Neural progenitor cell (in vitro differentiated cells): Measurements from ENCODE around the gene CCDC47. TPM values are rescaled to one million over a fixed set of nuclear protein-coding genes. Genes with fewer than 3 reads are reported as not detected.
"Not testable (repeated sequence)": the region's sequence is repeated elsewhere in the genome, so short reads cannot be mapped to it uniquely, and the experiment has no call there.

ENCODE experiments used
- DNase-seq: peaks from one replicate; pipeline ENCODE4 v3.0.0-alpha.2; 2016; ENCODE audit warnings: low spot score
- H2AFZ ChIP-seq: fragments of 200-600 bp; sonication (generic); replicated peaks from 2 replicates; pipeline ENCODE4 v1.6.1; 2016; ENCODE audit warnings: antibody characterized with exemption
- H3F3A ChIP-seq: fragments of 200-600 bp; sonication (generic); 2 replicates; pipeline ENCODE4 v1.6.1; 2016; ENCODE audit warnings: antibody characterized with exemption, low read depth
- H3K27ac ChIP-seq: fragments of 200-600 bp; sonication (generic); 2 replicates; pipeline ENCODE4 v1.5.1; 2016; ENCODE audit warnings: mild to moderate bottlenecking
- H3K27me3 ChIP-seq: fragments of 200-600 bp; sonication (generic); 2 replicates; pipeline ENCODE4 v1.6.1; 2016; ENCODE audit warnings: mild to moderate bottlenecking, moderate library complexity
- H3K36me3 ChIP-seq: fragments of 200-600 bp; sonication (generic); 2 replicates; pipeline ENCODE4 v1.5.1; 2016
- H3K4me1 ChIP-seq: fragments of 200-600 bp; sonication (generic); 2 replicates; pipeline ENCODE4 v1.6.1; 2016; ENCODE audit warnings: mixed run types
- H3K4me2 ChIP-seq: fragments of 200-600 bp; sonication (generic); 2 replicates; pipeline ENCODE4 v1.6.1; 2016
- H3K4me3 ChIP-seq: fragments of 200-600 bp; sonication (generic); 2 replicates; pipeline ENCODE4 v1.5.1; 2016
- H3K79me2 ChIP-seq: fragments of 200-600 bp; sonication (generic); 2 replicates; pipeline ENCODE4 v1.6.1; 2016; ENCODE audit warnings: low read depth
- H3K9ac ChIP-seq: fragments of 200-600 bp; sonication (generic); 2 replicates; pipeline ENCODE4 v1.6.1; 2016
- H3K9me3 ChIP-seq: fragments of 200-600 bp; sonication (generic); 2 replicates; pipeline ENCODE4 v1.5.1; 2016; ENCODE audit warnings: low read depth
- H4K20me1 ChIP-seq: fragments of 200-600 bp; sonication (generic); 2 replicates; pipeline ENCODE4 v1.6.1; 2016; ENCODE audit warnings: low read depth
- H3K27ac Mint-ChIP-seq: 3 replicates; pipeline ENCODE4 v1.8.0; 2021; ENCODE audit warnings: mixed read lengths
- H3K27me3 Mint-ChIP-seq: 2 replicates; pipeline ENCODE4 v1.8.0; 2022; ENCODE audit warnings: low read depth, mild to moderate bottlenecking, inconsistent platforms, moderate library complexity, mixed read lengths; ENCODE audit not compliant: insufficient read depth
- H3K36me3 Mint-ChIP-seq: 3 replicates; pipeline ENCODE4 v1.8.0; 2021; ENCODE audit warnings: mixed read lengths
- H3K4me1 Mint-ChIP-seq: 3 replicates; pipeline ENCODE4 v1.8.0; 2021; ENCODE audit warnings: mixed read lengths
- H3K4me3 Mint-ChIP-seq: 3 replicates; pipeline ENCODE4 v1.8.0; 2021; ENCODE audit warnings: mild to moderate bottlenecking, moderate library complexity, mixed read lengths
- H3K9me3 Mint-ChIP-seq: 3 replicates; pipeline ENCODE4 v1.8.0; 2020; ENCODE audit warnings: mixed read lengths
- EZH2 ChIP-seq: fragments of 200-600 bp; sonication (generic); IDR thresholded peaks from 2 replicates; pipeline ENCODE4 v1.6.1; 2017; ENCODE audit warnings: antibody characterized with exemption, mild to moderate bottlenecking, moderate library complexity
- EZH2phosphoT487 ChIP-seq: fragments of 200-600 bp; sonication (generic); IDR thresholded peaks from 2 replicates; pipeline ENCODE4 v1.6.1; 2017; ENCODE audit warnings: antibody characterized with exemption
- total RNA-seq: library from RNA; depleted of rRNA; stranded (reverse); fragments of >200 nt; gene quantifications from 2 replicates; pipeline ENCODE4 v1.2.3, GENCODE V29; 2015; ENCODE audit warnings: low replicate concordance
- TF ChIP-seq, protein P1 (sequence below): fragments of 200-600 bp; sonication (generic); IDR thresholded peaks from 2 replicates; pipeline ENCODE4 v1.5.1; 2017; ENCODE audit warnings: antibody characterized with exemption, mild to moderate bottlenecking

CCDC47 gene
- total RNA-seq, 1 donor from 2014 or later: 60.8 TPM

- peaks cover 40% of the 10 kb centered on the region for H3K79me2 ChIP-seq
- no peaks in the 10 kb centered on the region for H3K9me3 ChIP-seq
- TF ChIP-seq, protein P1, sequence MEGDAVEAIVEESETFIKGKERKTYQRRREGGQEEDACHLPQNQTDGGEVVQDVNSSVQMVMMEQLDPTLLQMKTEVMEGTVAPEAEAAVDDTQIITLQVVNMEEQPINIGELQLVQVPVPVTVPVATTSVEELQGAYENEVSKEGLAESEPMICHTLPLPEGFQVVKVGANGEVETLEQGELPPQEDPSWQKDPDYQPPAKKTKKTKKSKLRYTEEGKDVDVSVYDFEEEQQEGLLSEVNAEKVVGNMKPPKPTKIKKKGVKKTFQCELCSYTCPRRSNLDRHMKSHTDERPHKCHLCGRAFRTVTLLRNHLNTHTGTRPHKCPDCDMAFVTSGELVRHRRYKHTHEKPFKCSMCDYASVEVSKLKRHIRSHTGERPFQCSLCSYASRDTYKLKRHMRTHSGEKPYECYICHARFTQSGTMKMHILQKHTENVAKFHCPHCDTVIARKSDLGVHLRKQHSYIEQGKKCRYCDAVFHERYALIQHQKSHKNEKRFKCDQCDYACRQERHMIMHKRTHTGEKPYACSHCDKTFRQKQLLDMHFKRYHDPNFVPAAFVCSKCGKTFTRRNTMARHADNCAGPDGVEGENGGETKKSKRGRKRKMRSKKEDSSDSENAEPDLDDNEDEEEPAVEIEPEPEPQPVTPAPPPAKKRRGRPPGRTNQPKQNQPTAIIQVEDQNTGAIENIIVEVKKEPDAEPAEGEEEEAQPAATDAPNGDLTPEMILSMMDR: no peak
- TF ChIP-seq EZH2phosphoT487 (no peak), EZH2 (no peak)
- H3F3A ChIP-seq: peaks cover 45% of the 10 kb centered on the region
- H3K27me3 Mint-ChIP-seq: peaks cover 3% of the 10 kb centered on the region
- H3K36me3 ChIP-seq: no peaks in the 10 kb centered on the region
- peak overlapping the region; percentile 89 for H3K4me2 ChIP-seq
- H3K4me3 Mint-ChIP-seq: peak overlapping the region; percentile 99
- H3K36me3 Mint-ChIP-seq: peaks cover 3% of the 10 kb centered on the region
- H3K9ac ChIP-seq: peak overlapping the region; percentile 71
- peaks cover 6% of the 10 kb centered on the region for H3K4me1 ChIP-seq
- H2AFZ ChIP-seq: peak overlapping the region; percentile 78
- peak overlapping the region; percentile 85 for H3K4me3 ChIP-seq
- peak overlapping the region; percentile 49 for H3K27ac ChIP-seq
- peak overlapping the region; percentile 82 for H3K27ac Mint-ChIP-seq
- peaks cover 7% of the 10 kb centered on the region for H4K20me1 ChIP-seq
- no peaks in the 10 kb centered on the region for H3K27me3 ChIP-seq
- no peak for DNase-seq
- H3K4me1 Mint-ChIP-seq: peaks cover 14% of the 10 kb centered on the region
- no peaks in the 10 kb centered on the region for H3K9me3 Mint-ChIP-seq
These were observed 32.3 kb downstream of the CCDC47 start for GRCh38 chr17:63741143-63741407.

DNA sequence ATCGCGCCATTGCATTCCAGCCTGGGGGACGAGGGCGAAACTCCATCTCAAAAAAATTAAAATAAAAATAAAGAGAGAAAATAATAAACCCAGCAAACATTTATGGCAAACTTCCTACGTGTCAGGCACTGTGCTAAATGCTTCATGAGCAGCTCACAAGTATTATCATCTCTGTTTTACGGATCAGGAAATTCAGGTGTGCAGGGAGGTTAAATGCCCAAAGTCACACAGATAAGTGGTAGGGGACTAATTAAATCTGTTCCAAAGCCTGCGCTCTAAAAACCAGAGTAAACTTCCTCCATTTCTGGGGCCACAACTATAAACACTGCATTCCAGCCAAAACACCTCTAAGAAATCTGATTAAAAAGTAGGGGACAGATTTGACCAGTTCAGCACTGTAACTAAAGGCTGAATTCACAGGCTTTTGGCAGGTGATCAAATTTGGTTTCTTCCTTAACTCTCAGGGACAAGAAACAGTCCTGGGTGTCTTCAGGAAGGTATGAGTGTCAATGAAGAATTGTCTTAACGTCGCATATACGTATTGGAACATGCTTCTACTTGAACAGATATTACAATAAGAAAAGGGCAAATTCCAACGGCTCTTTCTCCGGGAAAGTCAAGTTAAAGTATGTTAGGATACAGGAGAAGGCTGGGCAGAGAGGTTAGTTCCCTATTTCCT, 32.8 kb downstream of the CCDC47 start:
- Mint-ChIP-seq H3K27me3 (peaks cover 3% of the 10 kb centered on the region), H3K27ac (peak overlapping the region; percentile 82), H3K4me1 (peaks cover 14% of the 10 kb centered on the region), H3K4me3 (peak overlapping the region; percentile 99), H3K36me3 (peaks cover 3% of the 10 kb centered on the region), H3K9me3 (no peaks in the 10 kb centered on the region)
- no peaks in the 10 kb centered on the region for H3K36me3 ChIP-seq
- DNase-seq: no peak
- TF ChIP-seq EZH2 (no peak), EZH2phosphoT487 (no peak)
- TF ChIP-seq, protein P1: no peak
- H3K27me3 ChIP-seq: no peaks in the 10 kb centered on the region
- peaks cover 9% of the 10 kb centered on the region for H4K20me1 ChIP-seq
- H3K9ac ChIP-seq: peak overlapping the region; percentile 71
- peak overlapping the region; percentile 89 for H3K4me2 ChIP-seq
- H2AFZ ChIP-seq: peak overlapping the region; percentile 78
- H3K79me2 ChIP-seq: peaks cover 40% of the 10 kb centered on the region
- no peak overlapping the region for H3K27ac ChIP-seq
- peaks cover 44% of the 10 kb centered on the region for H3F3A ChIP-seq
- H3K4me1 ChIP-seq: peaks cover 6% of the 10 kb centered on the region
- peak overlapping the region; percentile 85 for H3K4me3 ChIP-seq
- no peaks in the 10 kb centered on the region for H3K9me3 ChIP-seq

DNA sequence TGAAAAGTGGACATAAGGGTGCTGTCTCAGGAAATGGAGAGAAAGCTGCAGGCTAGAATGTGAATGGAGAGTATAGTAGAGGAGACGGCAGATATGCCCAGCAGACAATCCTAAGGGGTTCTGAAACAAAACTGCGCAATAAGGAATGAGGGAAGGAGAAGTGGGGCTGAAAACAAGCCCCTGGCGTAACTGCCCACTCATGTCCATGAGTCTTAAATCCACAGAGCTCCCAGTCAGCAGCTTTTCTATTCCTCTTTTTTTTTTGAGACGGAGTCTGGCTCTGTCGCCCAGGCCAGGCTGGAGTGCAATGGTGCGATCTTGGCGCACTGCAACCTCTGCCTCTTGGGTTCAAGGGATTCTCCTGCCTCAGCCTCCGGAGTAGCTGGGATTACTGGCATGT, 37.7 kb downstream of the CCDC47 start:
- no peak overlapping the region for H3K27ac ChIP-seq
- no peaks in the 10 kb centered on the region for H3K9me3 Mint-ChIP-seq
- no peak for TF ChIP-seq EZH2phosphoT487
- TF ChIP-seq EZH2: no peak
- H3K4me3 Mint-ChIP-seq: no peak overlapping the region
- peaks cover 12% of the 10 kb centered on the region for H4K20me1 ChIP-seq
- H3K27ac Mint-ChIP-seq: no peak overlapping the region
- H3K79me2 ChIP-seq: peaks cover 34% of the 10 kb centered on the region
- no peak overlapping the region for H3K4me2 ChIP-seq
- peaks cover 2% of the 10 kb centered on the region for H3F3A ChIP-seq
- no peak overlapping the region for H3K4me3 ChIP-seq
- no peak for DNase-seq
- no peaks in the 10 kb centered on the region for H3K9me3 ChIP-seq
- H3K4me1 Mint-ChIP-seq: peaks cover 3% of the 10 kb centered on the region
- peaks cover 2% of the 10 kb centered on the region for H3K36me3 Mint-ChIP-seq
- no peak overlapping the region for H3K9ac ChIP-seq
- no peaks in the 10 kb centered on the region for H3K27me3 ChIP-seq
- H3K36me3 ChIP-seq: no peaks in the 10 kb centered on the region
- peaks cover 6% of the 10 kb centered on the region for H3K4me1 ChIP-seq
- H3K27me3 Mint-ChIP-seq: no peaks in the 10 kb centered on the region
- no peak overlapping the region for H2AFZ ChIP-seq

DNA sequence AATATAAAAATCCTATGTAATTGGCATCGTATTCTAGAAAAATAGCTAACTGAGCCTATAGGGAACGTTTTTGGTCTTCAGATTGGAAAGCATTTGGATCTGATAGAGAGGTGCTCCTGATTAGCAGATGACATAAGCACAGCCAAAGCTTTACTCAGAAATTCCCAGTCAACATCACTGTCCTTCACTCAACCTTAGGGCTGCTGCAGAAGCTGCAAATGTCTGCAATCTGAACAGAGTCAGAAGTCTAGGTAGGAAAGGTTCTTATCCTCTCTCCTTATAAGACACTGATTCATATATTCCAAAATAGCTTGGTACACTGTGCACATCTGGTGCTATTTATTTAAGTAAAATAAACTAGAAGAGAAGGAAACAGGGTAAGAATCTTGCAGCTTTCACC, 51.0 kb downstream of the CCDC47 start:
- no peaks in the 10 kb centered on the region for H3K36me3 ChIP-seq
- Mint-ChIP-seq H3K36me3 (peaks cover 5% of the 10 kb centered on the region), H3K4me1 (no peaks in the 10 kb centered on the region), H3K4me3 (no peak overlapping the region), H3K27ac (no peak overlapping the region), H3K27me3 (no peaks in the 10 kb centered on the region), H3K9me3 (no peaks in the 10 kb centered on the region)
- H3K79me2 ChIP-seq: no peaks in the 10 kb centered on the region
- H3F3A ChIP-seq: no peaks in the 10 kb centered on the region
- no peaks in the 10 kb centered on the region for H4K20me1 ChIP-seq
- H3K27ac ChIP-seq: no peak overlapping the region
- H3K27me3 ChIP-seq: no peaks in the 10 kb centered on the region
- H3K9me3 ChIP-seq: no peaks in the 10 kb centered on the region
- DNase-seq: no peak
- no peak overlapping the region for H3K4me3 ChIP-seq
- no peak overlapping the region for H2AFZ ChIP-seq
- H3K4me1 ChIP-seq: no peaks in the 10 kb centered on the region
- H3K9ac ChIP-seq: peak overlapping the region; percentile 12
- TF ChIP-seq EZH2phosphoT487 (no peak), EZH2 (no peak)
- TF ChIP-seq, protein P1: no peak
- no peak overlapping the region for H3K4me2 ChIP-seq

- not testable (repeated sequence) for H3K4me2 ChIP-seq, H3K27ac ChIP-seq, H3K4me3 ChIP-seq, H3K9ac ChIP-seq, H3K27ac Mint-ChIP-seq, H3K4me1 Mint-ChIP-seq, H3K79me2 ChIP-seq, DNase-seq, H4K20me1 ChIP-seq, H3K4me3 Mint-ChIP-seq, H3K36me3 ChIP-seq, H3K27me3 Mint-ChIP-seq, H3K27me3 ChIP-seq, H3K9me3 Mint-ChIP-seq, H3K9me3 ChIP-seq, H3F3A ChIP-seq, H3K36me3 Mint-ChIP-seq, H3K4me1 ChIP-seq, H2AFZ ChIP-seq
These were observed 53.2 kb downstream of the CCDC47 start for GRCh38 chr17:63720194-63720593.
